22Rv1 (cell line): ENCODE results near the gene STK16.

Source experiments
- CTCF ChIP-seq: fragments of 450-650 bp; IDR thresholded peaks from 2 replicates; pipeline ENCODE4 v1.5.1; 2017; ENCODE audit warnings: mild to moderate bottlenecking
- ZFX ChIP-seq: fragments of 450-650 bp; IDR thresholded peaks from 2 replicates; pipeline ENCODE4 v1.6.1; 2017; ENCODE audit warnings: antibody characterized with exemption, borderline replicate concordance

GRCh38 chr2:219285373-219285735, 40.1 kb downstream of the STK16 start:
- TF ChIP-seq CTCF (no peak), ZFX (no peak)
